SKM-1 treated with dmso at 0.1 percent for 144 hours (cell line): ENCODE measurements around the gene SH3GL2.
A peak's percentile ranks its signal among the peaks of the same experiment; 100 is the strongest.

Experiments used
- DNase-seq: peaks from one replicate; lab custom pipeline; 2025; ENCODE audit not compliant: unreplicated experiment; lab: John Stamatoyannopoulos, UW

SH3GL2 gene

GRCh38 chr9:17653947-17654465 lies 75.1 kb downstream of the SH3GL2 start:
- no peak for DNase-seq

- DNase-seq = no peak
Observed at GRCh38 chr9:17656889-17657288, 78.0 kb downstream of the SH3GL2 start.

- DNase-seq = no peak
Observed at GRCh38 chr9:17658237-17658636, 79.4 kb downstream of the SH3GL2 start.

- no peak for DNase-seq
Observed at GRCh38 chr9:17660158-17660557, 81.3 kb downstream of the SH3GL2 start.

GRCh38 chr9:17665450-17665849 lies 86.6 kb downstream of the SH3GL2 start:
- DNase-seq = no peak

- DNase-seq = peak; percentile 82
Observed at GRCh38 chr9:17669206-17669605, 90.3 kb downstream of the SH3GL2 start.

- no peak for DNase-seq
Observed at GRCh38 chr9:17682684-17683083, 103.8 kb downstream of the SH3GL2 start.

GRCh38 chr9:17688834-17689233 lies 110.0 kb downstream of the SH3GL2 start:
- no peak for DNase-seq

GRCh38 chr9:17694336-17694735 lies 115.5 kb downstream of the SH3GL2 start:
- DNase-seq = no peak

GRCh38 chr9:17695482-17695881 lies 116.6 kb downstream of the SH3GL2 start:
- DNase-seq = no peak

- no peak for DNase-seq
Observed at GRCh38 chr9:17699615-17700330, 120.9 kb downstream of the SH3GL2 start.

GRCh38 chr9:17706347-17706746 lies 127.5 kb downstream of the SH3GL2 start:
- no peak for DNase-seq

GRCh38 chr9:17719053-17719452 lies 140.2 kb downstream of the SH3GL2 start:
- no peak for DNase-seq

GRCh38 chr9:17721954-17722353 lies 143.1 kb downstream of the SH3GL2 start:
- no peak for DNase-seq

- DNase-seq = no peak
Observed at GRCh38 chr9:17723656-17724055, 144.8 kb downstream of the SH3GL2 start.

GRCh38 chr9:17725399-17726010 lies 146.6 kb downstream of the SH3GL2 start:
- no peak for DNase-seq

GRCh38 chr9:17726298-17726697 lies 147.4 kb downstream of the SH3GL2 start:
- DNase-seq = no peak

GRCh38 chr9:17730899-17731298 lies 152.0 kb downstream of the SH3GL2 start:
- DNase-seq = no peak

GRCh38 chr9:17731308-17731707 lies 152.4 kb downstream of the SH3GL2 start:
- DNase-seq = no peak

- no peak for DNase-seq
Observed at GRCh38 chr9:17734674-17735073, 155.8 kb downstream of the SH3GL2 start.

- DNase-seq = no peak
Observed at GRCh38 chr9:17735859-17736258, 157.0 kb downstream of the SH3GL2 start.

- no peak for DNase-seq
Observed at GRCh38 chr9:17739022-17739421, 160.2 kb downstream of the SH3GL2 start.

- DNase-seq = no peak
Observed at GRCh38 chr9:17739736-17740135, 160.9 kb downstream of the SH3GL2 start.
